Chondrocyte (in vitro differentiated cells): ENCODE results near the gene TCF4. TPM values are rescaled to one million over a fixed set of nuclear protein-coding genes. Genes with fewer than 3 reads are reported as not detected.
"Not testable (repeated sequence)": the region's sequence is repeated elsewhere in the genome, so short reads cannot be mapped to it uniquely, and the experiment has no call there.

Source experiments
- DNase-seq: peaks from one replicate; pipeline ENCODE4 v3.0.0; 2021; ENCODE audit warnings: mixed read lengths, low spot score
- H3K27ac Mint-ChIP-seq: one replicate; pipeline ENCODE4 v1.8.0; 2021; ENCODE audit warnings: mild to moderate bottlenecking, moderate library complexity, mixed read lengths; ENCODE audit not compliant: unreplicated experiment
- H3K27me3 Mint-ChIP-seq: 2 replicates; pipeline ENCODE4 v1.8.0; 2021; ENCODE audit warnings: low read depth, mixed read lengths
- H3K36me3 Mint-ChIP-seq: 2 replicates; pipeline ENCODE4 v1.8.0; 2021; ENCODE audit warnings: low read depth, mixed read lengths
- H3K4me1 Mint-ChIP-seq: 2 replicates; pipeline ENCODE4 v1.8.0; 2021; ENCODE audit warnings: low read depth, mild to moderate bottlenecking, mixed read lengths
- H3K4me3 Mint-ChIP-seq: one replicate; pipeline ENCODE4 v1.8.0; 2021; ENCODE audit warnings: mild to moderate bottlenecking, moderate library complexity, mixed read lengths; ENCODE audit not compliant: unreplicated experiment
- H3K9me3 Mint-ChIP-seq: 2 replicates; pipeline ENCODE4 v1.8.0; 2021; ENCODE audit warnings: low read depth, mixed read lengths
- CTCF ChIP-seq: fragments of 200-600 bp; sonication (generic); IDR thresholded peaks from 2 replicates; pipeline ENCODE4 v1.5.0; 2021; ENCODE audit warnings: antibody characterized with exemption, mild to moderate bottlenecking, moderate library complexity
- total RNA-seq: library from RNA; stranded (reverse); gene quantifications from 3 replicates; pipeline ENCODE4 v1.2.1, GENCODE V29; 2021

The TCF4 gene
- total RNA-seq, 1 donor from 2014 or later: 36.8 TPM

DNA sequence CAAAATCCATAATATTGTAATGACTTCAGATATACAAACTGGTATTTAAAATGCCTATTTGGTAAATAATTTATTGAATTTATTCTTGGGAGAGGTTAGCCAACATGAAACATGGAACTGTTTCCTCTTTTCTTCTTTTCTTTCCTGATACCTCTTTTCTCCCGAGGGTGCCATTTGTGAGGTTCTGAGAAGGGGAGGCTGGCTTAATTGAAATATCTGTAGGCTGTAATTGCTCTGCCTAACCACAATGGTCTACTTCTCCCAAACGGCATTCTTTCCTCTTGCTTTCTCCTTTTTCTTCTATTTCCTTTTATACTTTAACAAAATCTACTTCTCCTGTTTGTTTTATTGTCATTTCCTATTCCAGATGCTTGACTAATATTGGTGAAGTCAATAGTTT is 114.9 kb downstream of the TCF4 start:
- Mint-ChIP-seq H3K4me3 (no peak overlapping the region), H3K9me3 (no peaks in the 10 kb centered on the region)
- DNase-seq: no peak

DNA sequence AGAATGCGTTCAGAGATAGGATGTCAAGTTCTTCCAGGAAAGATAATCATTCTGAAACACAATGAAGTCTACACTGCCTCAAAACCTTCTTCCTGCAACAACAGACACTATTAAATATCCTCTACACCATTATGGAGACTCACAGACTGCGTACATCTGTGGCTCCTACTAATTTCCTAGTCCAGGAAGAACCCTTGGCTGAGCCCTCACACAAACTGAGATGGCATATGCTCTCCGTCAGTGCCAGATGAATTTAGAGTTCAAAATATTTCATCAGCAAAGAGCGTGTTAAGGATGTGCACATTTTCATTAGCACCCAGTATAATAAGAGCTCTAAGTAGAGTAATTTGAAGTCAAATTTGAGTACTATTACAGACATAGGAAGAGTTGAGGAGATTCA is 117.2 kb downstream of the TCF4 start:
- no peaks in the 10 kb centered on the region for H3K4me1 Mint-ChIP-seq
- no peaks in the 10 kb centered on the region for H3K27me3 Mint-ChIP-seq
- no peak for DNase-seq
- H3K9me3 Mint-ChIP-seq: no peaks in the 10 kb centered on the region
- no peak overlapping the region for H3K4me3 Mint-ChIP-seq
- H3K27ac Mint-ChIP-seq: no peak overlapping the region
- no peaks in the 10 kb centered on the region for H3K36me3 Mint-ChIP-seq
- TF ChIP-seq CTCF: no peak

More for the DNA sequence above, 114.9 kb downstream of the TCF4 start:
- no peaks in the 10 kb centered on the region for H3K36me3 Mint-ChIP-seq
- H3K27me3 Mint-ChIP-seq: no peaks in the 10 kb centered on the region
- H3K4me1 Mint-ChIP-seq: peaks cover 13% of the 10 kb centered on the region
- TF ChIP-seq CTCF: no peak
- no peak overlapping the region for H3K27ac Mint-ChIP-seq

DNA sequence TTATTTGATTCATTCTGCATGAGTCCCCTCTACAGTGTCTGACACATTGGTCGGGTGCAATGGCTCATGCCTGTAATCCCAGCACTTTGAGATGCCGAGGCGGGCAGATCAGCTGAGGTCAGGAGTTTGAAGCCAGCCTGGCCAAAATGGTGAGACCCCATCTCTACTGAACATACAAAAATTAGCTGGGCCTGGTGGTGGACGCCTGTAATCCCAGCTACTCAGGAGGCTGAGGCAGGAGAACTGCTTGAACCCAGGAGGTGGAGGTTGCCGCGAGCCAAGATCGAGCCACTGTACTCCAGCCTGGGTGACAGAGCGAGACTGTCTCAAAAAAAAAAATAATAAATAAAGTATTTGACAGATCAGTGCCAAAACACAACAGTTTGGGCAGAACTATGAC is 118.9 kb downstream of the TCF4 start:
- H3K27me3 Mint-ChIP-seq, DNase-seq, H3K4me1 Mint-ChIP-seq, H3K9me3 Mint-ChIP-seq, H3K4me3 Mint-ChIP-seq, H3K36me3 Mint-ChIP-seq, H3K27ac Mint-ChIP-seq: not testable (repeated sequence)

- H3K4me1 Mint-ChIP-seq: no peaks in the 10 kb centered on the region
- TF ChIP-seq CTCF: no peak
- no peak for DNase-seq
- H3K9me3 Mint-ChIP-seq: no peaks in the 10 kb centered on the region
- no peak overlapping the region for H3K4me3 Mint-ChIP-seq
- H3K36me3 Mint-ChIP-seq: no peaks in the 10 kb centered on the region
- no peaks in the 10 kb centered on the region for H3K27me3 Mint-ChIP-seq
- H3K27ac Mint-ChIP-seq: no peak overlapping the region
Measured at GRCh38 chr18:55466789-55467188, 121.2 kb downstream of the TCF4 start.

GRCh38 chr18:55465313-55465712 is 122.7 kb downstream of the TCF4 start:
- H3K27me3 Mint-ChIP-seq: no peaks in the 10 kb centered on the region
- no peak overlapping the region for H3K27ac Mint-ChIP-seq
- H3K4me3 Mint-ChIP-seq: no peak overlapping the region
- TF ChIP-seq CTCF: no peak
- H3K36me3 Mint-ChIP-seq: no peaks in the 10 kb centered on the region
- no peaks in the 10 kb centered on the region for H3K4me1 Mint-ChIP-seq
- no peak for DNase-seq
- no peaks in the 10 kb centered on the region for H3K9me3 Mint-ChIP-seq

DNA sequence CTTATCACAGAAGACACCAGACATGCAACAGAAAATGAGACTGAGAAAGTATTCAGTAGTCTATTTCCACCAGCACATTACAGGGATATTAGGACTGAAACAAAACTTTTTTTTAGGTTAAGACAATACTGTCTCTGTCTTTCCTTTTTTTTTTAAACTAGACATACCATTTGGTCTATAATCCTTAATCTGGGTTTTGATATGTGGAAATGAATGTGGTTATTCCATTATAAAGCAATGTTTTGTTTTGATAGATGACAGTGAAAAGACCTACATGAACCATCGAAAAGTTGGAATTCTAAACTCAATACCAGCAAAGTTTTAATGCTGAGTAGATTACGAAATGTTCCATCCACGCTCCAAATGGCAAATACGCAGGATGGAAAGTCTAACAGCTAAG is 123.4 kb downstream of the TCF4 start:
- DNase-seq: no peak
- no peaks in the 10 kb centered on the region for H3K27me3 Mint-ChIP-seq
- no peaks in the 10 kb centered on the region for H3K36me3 Mint-ChIP-seq
- H3K4me1 Mint-ChIP-seq: no peaks in the 10 kb centered on the region
- no peaks in the 10 kb centered on the region for H3K9me3 Mint-ChIP-seq
- no peak overlapping the region for H3K27ac Mint-ChIP-seq
- TF ChIP-seq CTCF: no peak
- H3K4me3 Mint-ChIP-seq: no peak overlapping the region
